HEK293 (cell line): ENCODE results near the gene SLC25A26.

Experiments used
- CTCF ChIP-seq: fragments of 450-650 bp; formaldehyde crosslinking; IDR thresholded peaks from 2 replicates; pipeline ENCODE4 v1.5.1; 2016; ENCODE audit warnings: missing biosample characterization, missing genetic modification characterization
- HOXA7 ChIP-seq: sonication (generic); formaldehyde crosslinking; IDR thresholded peaks from 2 replicates; pipeline ENCODE4 v1.8.1; 2022; ENCODE audit warnings: missing genetic modification reagents, borderline replicate concordance
- ZBTB6 ChIP-seq: fragments of 450-650 bp; formaldehyde crosslinking; IDR thresholded peaks from 2 replicates; pipeline ENCODE4 v1.5.1; 2017; ENCODE audit warnings: missing biosample characterization, missing genetic modification characterization
- ZNF214 ChIP-seq: fragments of 450-650 bp; formaldehyde crosslinking; IDR thresholded peaks from 2 replicates; pipeline ENCODE4 v1.5.1; 2017; ENCODE audit warnings: missing biosample characterization, mild to moderate bottlenecking, missing genetic modification characterization, borderline replicate concordance
- ZNF274 ChIP-seq, 2 experiments: fragments of 200-500 bp in 1 of 2; fragments of 450-650 bp in 1 of 2; sonication (Bioruptor generic) in 1 of 2; formaldehyde crosslinking in 1 of 2; IDR thresholded peaks; 2 replicates each; pipeline versions ENCODE4 v1.5.1 to v1.6.1; 2014 to 2016; ENCODE audit warnings: borderline replicate concordance in 1 of 2, inconsistent platforms in 1 of 2, low read length in 1 of 2, missing biosample characterization in 1 of 2, missing genetic modification characterization in 1 of 2
- ZNF654 ChIP-seq: fragments of 450-650 bp; formaldehyde crosslinking; IDR thresholded peaks from 2 replicates; pipeline ENCODE4 v1.5.1; 2016; ENCODE audit warnings: low read depth, missing biosample characterization, missing genetic modification characterization

- TF ChIP-seq CTCF (tag by site-specific recombination) = no peak
- TF ChIP-seq HOXA7 (CRISPR knock-in tag) = no peak
- TF ChIP-seq ZNF214 (tag by site-specific recombination) = no peak
- TF ChIP-seq ZBTB6 = no peak
- TF ChIP-seq ZNF654 (tag by site-specific recombination) = no peak
- no peak for TF ChIP-seq ZNF274 (IDR thresholded peaks at IDR 0.05; ENCODE audit: low read length)
- no peak for TF ChIP-seq ZNF274 (tag by site-specific recombination; IDR thresholded peaks at IDR 0.05; ENCODE audit: borderline replicate concordance)
Observed at GRCh38 chr3:66224220-66224619, 3.4 kb downstream of the SLC25A26 start.
